ENCODE results near the gene PTGFRN.

DNA sequence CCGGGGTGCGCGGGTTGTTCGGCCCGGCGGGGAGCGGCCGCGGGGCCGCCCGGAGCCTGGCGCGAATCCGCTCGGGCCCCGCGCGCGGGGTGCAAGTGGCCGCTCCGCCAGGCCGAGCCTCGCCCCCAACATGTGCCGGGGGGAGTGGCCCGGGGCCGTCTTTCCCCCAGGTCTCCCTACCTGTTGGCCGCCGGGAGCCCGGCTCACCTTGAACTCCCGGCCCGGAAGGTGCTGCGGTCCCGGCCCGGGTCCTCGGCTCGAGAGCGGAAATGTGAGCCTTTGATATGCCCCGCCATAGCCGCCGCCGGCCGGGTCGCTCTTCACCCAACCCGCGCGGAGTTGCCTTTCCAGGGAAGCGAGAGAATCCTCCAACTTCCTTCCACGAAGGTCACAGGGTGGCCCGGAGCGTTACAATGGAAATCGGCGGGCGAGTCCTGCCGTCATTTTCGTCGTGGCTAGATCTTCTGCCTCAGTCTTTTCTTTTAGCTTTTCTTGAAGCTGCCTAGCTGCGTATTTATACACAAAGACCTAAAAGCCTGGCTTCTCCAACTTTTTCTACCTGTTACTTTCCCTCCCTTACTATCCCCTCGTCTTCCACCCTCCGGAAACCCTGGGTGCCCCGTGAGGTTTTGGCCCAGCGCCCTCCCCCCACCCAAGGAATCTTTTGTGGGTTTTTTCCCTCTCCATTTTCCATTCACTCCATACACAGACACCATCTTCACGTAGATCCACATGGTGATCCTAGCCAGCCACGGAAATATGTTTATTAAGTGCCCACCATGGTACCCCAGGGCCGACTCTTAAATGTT, 867 bp downstream of the PTGFRN start:
- TF ChIP-seq SNAI2 (CRISPR knock-in tag; IDR thresholded peaks at IDR 0.05): no peak
- no peak for TF ChIP-seq BACH2 (CRISPR knock-in tag; IDR thresholded peaks at IDR 0.05; ENCODE audit: borderline replicate concordance)
- no peak for TF ChIP-seq ZNF8 (CRISPR knock-in tag; IDR thresholded peaks at IDR 0.05)
- TF ChIP-seq ISL1 (CRISPR knock-in tag; IDR thresholded peaks at IDR 0.05): no peak
- TF ChIP-seq, protein P1, sequence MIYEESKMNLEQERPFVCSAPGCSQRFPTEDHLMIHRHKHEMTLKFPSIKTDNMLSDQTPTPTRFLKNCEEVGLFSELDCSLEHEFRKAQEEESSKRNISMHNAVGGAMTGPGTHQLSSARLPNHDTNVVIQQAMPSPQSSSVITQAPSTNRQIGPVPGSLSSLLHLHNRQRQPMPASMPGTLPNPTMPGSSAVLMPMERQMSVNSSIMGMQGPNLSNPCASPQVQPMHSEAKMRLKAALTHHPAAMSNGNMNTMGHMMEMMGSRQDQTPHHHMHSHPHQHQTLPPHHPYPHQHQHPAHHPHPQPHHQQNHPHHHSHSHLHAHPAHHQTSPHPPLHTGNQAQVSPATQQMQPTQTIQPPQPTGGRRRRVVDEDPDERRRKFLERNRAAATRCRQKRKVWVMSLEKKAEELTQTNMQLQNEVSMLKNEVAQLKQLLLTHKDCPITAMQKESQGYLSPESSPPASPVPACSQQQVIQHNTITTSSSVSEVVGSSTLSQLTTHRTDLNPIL (CRISPR knock-in tag; IDR thresholded peaks at IDR 0.05; ENCODE audit: low read depth): no peak
- no peak for TF ChIP-seq CSDC2 (CRISPR knock-in tag; IDR thresholded peaks at IDR 0.05)
- no peak for TF ChIP-seq ZNF565 (CRISPR knock-in tag; conservative IDR thresholded peaks at IDR 0.05; ENCODE audit: low read depth)
